Measurements from ENCODE around the gene EXOG.
"Not testable (repeated sequence)": the region's sequence is repeated elsewhere in the genome, so short reads cannot be mapped to it uniquely, and the experiment has no call there.

Gene EXOG

DNA sequence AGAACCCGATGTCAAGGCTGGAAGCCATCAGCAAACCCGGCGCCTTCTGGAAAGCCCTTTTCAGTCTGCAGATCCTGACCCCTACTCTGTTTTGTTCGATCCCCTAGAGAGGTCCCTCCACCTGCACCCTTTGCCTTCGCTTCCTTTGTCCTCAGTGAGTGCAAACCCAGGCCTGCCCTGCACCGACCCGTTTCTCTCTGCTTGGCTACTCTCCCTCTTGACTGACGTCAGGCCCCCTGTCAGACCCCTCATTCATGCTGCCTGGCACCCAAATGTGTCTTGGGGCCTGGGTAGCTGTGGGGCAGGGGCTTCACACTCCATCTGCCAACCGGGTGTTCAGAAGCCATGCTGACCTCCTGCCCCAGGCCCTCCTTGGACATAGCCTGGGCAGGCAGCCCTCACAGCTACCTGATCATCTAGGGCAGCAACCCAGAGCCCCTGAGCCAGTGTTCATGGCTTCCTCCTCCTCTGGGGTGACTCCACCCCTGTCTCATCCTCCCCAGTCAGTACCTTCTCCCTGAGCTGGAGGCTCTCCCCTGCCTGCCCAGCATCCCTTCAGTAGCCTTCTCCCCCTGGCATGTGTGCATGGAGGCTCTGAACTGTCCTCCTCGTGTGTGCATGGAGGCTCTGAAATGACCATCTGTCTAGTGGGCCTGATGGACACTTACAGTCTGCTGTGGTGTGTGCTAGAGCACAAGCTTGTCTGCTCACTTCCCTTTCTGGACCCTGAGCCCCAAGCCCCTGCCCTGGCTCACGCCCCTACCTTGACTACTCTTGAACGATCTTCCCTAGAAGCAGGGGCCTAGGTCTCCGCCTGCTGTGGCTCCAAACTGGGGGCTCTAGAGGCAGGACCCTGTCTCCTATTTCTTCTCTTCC lies 69.4 kb downstream of the EXOG start:
- DNase-seq, result no peak

DNA sequence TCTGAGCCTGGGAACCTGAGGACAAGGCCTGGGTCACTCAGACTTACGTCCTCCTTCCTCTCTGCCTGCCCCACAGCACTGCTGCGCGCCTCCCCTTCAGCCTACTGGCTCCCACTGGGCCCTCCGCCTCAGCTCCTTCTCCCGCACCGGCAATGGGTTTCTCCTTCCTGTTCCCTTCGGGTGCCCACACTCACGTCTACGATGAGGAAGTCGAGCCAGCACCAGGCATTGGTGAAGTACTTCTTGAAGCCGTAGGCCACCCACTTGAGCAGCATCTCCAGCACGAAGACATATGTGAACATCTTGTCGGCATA lies 70.0 kb downstream of the EXOG start:
- DNase-seq, result no peak

DNA sequence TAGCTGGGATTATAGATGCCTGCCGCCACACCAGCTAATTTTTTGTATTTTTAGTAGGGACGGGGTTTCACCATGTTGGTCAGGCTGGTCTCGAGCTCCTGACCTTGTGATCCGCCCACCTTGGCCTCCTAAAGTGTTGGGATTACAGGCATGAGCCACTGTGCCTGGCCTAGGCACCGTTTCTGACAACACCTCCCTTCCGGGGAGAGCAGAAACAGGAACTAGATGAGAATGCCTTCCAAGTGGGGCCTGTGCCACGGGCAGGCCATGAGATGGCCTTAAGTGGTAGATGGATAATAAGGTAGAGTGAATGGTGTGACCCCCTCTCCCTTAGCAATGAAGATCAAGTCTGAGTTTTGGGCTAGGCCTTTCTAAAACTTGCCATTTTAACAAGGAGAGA lies 70.7 kb downstream of the EXOG start:
- not testable (repeated sequence) for DNase-seq

DNA sequence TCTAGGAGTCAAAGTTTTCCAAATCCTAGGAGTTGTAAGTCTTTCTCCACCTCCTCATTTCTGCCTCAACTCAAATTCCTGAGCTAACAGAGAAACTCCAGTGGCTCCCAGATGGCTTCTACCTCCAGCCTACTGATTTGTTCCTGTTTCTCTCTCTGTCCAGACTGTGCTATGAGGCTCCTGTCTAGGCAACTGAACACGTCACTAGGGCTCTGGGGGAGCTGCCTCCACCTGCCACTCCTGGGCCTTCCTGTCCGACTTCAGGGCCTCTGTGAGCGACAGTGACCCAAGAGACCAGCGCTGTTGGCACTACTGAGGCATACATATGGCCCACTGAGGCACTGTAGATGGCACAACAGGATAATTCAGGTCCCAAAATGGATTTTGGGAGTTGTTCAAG lies 71.4 kb downstream of the EXOG start:
- DNase-seq, result no peak

DNA sequence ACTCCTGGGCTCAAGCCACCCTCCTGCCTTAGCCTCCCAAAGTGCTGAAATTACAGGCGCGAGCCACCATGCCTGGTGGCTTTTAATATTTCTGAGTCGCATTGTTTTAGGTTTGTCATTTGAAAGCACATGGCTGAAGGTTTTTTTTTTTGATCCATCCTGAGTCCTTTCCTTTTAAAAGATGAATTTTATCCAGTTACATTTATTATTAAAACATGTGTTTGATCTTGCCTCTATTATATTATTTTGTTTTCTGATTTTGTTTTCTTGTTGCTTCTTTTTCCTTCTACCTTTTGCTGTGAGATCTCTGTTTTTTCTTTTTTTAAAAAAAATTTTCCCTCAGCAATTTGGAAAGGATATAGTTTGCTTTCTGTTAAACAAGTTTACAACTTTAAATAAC lies 77.0 kb downstream of the EXOG start:
- no peak for DNase-seq

DNA sequence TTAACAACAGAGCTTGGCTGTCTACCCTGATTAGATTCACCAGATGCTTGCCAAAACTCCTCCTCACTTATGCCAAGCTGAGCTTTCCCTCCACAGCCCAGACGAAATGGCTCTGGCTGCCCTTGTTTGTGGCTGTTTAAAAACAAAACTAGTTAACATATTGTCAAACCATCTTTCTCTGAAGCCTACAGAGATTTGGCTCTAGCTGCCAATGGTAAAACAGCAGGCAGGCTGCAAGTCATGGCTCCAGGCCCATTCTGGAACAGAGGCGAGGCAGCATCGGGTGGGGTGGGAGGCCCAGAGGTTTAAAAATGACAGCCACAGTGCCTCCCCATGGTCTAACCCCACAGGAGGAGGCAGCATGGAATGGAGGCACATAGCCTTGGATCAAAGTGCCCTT lies 77.4 kb downstream of the EXOG start:
- DNase-seq, result no peak

DNA sequence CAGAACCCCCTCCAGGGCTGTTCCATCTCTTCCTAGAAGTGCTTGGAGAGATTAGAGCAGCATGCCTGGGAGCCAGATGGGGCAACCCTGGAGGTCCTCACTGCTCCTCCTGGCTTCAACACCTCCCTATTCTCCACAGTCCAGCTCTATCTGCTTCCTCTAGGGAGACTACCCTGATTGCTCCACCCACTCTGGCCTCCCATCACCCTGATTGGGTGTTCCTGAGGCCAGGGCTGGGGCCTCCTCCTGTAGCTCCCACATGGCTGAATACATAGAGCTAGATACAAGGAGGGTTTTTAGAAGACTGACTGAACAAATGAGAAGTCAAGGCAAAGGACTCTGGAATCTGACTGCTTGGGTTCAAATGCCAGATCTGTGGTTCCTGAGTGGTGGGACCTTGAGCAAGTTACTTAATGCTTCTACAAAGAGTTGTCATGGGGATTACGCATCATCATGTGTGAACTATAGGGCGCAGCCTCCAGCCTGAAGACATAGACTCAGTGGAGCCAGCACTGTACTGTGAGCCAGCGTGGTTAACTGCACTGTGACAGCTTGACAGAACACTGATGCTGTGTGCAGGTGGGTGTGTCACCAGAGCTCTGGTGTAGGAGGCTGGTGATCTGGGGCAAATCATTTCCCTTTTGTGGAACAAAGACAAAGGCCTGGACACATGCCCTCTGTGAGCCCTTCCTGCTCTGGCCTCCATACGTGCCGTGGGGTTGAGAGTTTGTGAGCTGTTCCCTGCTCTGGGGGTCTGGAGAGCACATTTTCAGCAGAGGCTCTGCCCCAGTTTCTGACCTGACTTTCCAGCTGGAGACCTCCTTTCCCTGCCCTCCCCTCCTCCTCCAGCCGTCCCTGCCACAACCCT lies 78.5 kb downstream of the EXOG start:
- no peak for DNase-seq

DNA sequence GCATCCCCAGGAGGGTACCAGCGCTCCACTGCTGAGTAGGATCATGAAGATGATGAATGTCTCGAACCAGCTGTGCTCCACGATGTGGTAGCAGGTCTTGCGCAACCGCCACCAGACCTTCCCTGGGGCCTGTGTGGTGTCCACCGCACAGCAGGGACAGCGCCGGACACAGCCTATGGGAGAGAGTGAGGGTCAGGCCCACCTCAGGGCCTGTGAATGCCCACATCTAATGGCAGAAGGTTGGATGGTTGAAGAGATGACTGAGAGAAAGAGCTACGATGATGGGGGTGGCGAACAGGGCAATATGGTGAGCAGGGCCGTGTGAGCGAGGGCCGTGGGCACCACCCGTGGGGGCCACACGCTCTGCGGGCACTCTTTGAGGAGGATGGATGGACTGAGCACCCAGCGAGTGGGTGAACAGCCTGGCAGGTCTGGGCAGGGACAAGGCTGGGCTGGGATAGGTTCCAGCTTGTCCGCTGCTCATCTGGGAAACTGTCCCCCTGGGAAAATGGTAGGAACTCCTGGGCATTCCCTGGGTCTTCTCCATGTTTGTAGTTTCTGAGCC lies 79.2 kb downstream of the EXOG start:
- DNase-seq, result no peak
